ENCODE results near the gene OR56A1. TPM values are rescaled to one million over a fixed set of nuclear protein-coding genes. Genes with fewer than 3 reads are reported as not detected.
"Not testable (repeated sequence)": the region's sequence is repeated elsewhere in the genome, so short reads cannot be mapped to it uniquely, and the experiment has no call there.

The OR56A1 gene
- not detected in 2 replicates for total RNA-seq
- long read RNA-seq, result 0 reads

GRCh38 chr11:6030708-6031405 lies at the start of gene OR56A1:
Gene OR56A1 (minus strand): TSS chr11:6030758. CDS start chr11:6027692, 3,066 bp downstream.
- H3K36me3 Mint-ChIP-seq (ENCODE audit: unreplicated experiment), result no peaks in the 10 kb centered on the region
- H3K4me1 Mint-ChIP-seq (ENCODE audit: unreplicated experiment), result no peaks in the 10 kb centered on the region
- H3K9me3 Mint-ChIP-seq (ENCODE audit: unreplicated experiment), result no peaks in the 10 kb centered on the region
- TF ChIP-seq CTCF (IDR thresholded peaks at IDR 0.05), result no peak
- no peak for DNase-seq (ENCODE audit: extremely low spot score, unreplicated experiment)
- no peaks in the 10 kb centered on the region for H3K27me3 Mint-ChIP-seq (ENCODE audit: unreplicated experiment)
- H3K4me3 Mint-ChIP-seq (ENCODE audit: unreplicated experiment), result no peak within 1 kb of the TSS
- no peak within 1 kb of the TSS for H3K27ac Mint-ChIP-seq (ENCODE audit: unreplicated experiment)

- no peak for TF ChIP-seq CTCF (IDR thresholded peaks at IDR 0.05)
- DNase-seq (ENCODE audit: extremely low spot score, unreplicated experiment), result no peak
- Mint-ChIP-seq H3K36me3 (ENCODE audit: unreplicated experiment) (no peaks in the 10 kb centered on the region), H3K27me3 (ENCODE audit: unreplicated experiment) (no peaks in the 10 kb centered on the region), H3K4me3 (ENCODE audit: unreplicated experiment) (no peak overlapping the region), H3K27ac (ENCODE audit: unreplicated experiment) (no peak overlapping the region), H3K4me1 (ENCODE audit: unreplicated experiment) (no peaks in the 10 kb centered on the region), H3K9me3 (ENCODE audit: unreplicated experiment) (peaks cover 31% of the 10 kb centered on the region)
Observed at GRCh38 chr11:6079463-6079862, 48.9 kb upstream of the OR56A1 start.

- no peaks in the 10 kb centered on the region for H3K36me3 Mint-ChIP-seq (ENCODE audit: unreplicated experiment)
- no peak overlapping the region for H3K4me3 Mint-ChIP-seq (ENCODE audit: unreplicated experiment)
- H3K9me3 Mint-ChIP-seq (ENCODE audit: unreplicated experiment), result peaks cover 20% of the 10 kb centered on the region
- H3K4me1 Mint-ChIP-seq (ENCODE audit: unreplicated experiment), result no peaks in the 10 kb centered on the region
- no peak overlapping the region for H3K27ac Mint-ChIP-seq (ENCODE audit: unreplicated experiment)
- no peaks in the 10 kb centered on the region for H3K27me3 Mint-ChIP-seq (ENCODE audit: unreplicated experiment)
- no peak for TF ChIP-seq CTCF (IDR thresholded peaks at IDR 0.05)
- no peak for DNase-seq (ENCODE audit: extremely low spot score, unreplicated experiment)
Observed at GRCh38 chr11:6077723-6078122, 47.2 kb upstream of the OR56A1 start.

GRCh38 chr11:6076443-6076842 lies 45.9 kb upstream of the OR56A1 start:
- H3K9me3 Mint-ChIP-seq (ENCODE audit: unreplicated experiment), result peaks cover 20% of the 10 kb centered on the region
- not testable (repeated sequence) for DNase-seq (ENCODE audit: extremely low spot score, unreplicated experiment); H3K4me1 Mint-ChIP-seq (ENCODE audit: unreplicated experiment); H3K4me3 Mint-ChIP-seq (ENCODE audit: unreplicated experiment); H3K27ac Mint-ChIP-seq (ENCODE audit: unreplicated experiment); H3K36me3 Mint-ChIP-seq (ENCODE audit: unreplicated experiment); H3K27me3 Mint-ChIP-seq (ENCODE audit: unreplicated experiment)

GRCh38 chr11:6067502-6067901 lies 36.9 kb upstream of the OR56A1 start:
- no peak for TF ChIP-seq CTCF (IDR thresholded peaks at IDR 0.05)
- no peak overlapping the region for H3K27ac Mint-ChIP-seq (ENCODE audit: unreplicated experiment)
- H3K4me1 Mint-ChIP-seq (ENCODE audit: unreplicated experiment), result no peaks in the 10 kb centered on the region
- no peak for DNase-seq (ENCODE audit: extremely low spot score, unreplicated experiment)
- no peaks in the 10 kb centered on the region for H3K36me3 Mint-ChIP-seq (ENCODE audit: unreplicated experiment)
- H3K4me3 Mint-ChIP-seq (ENCODE audit: unreplicated experiment), result no peak overlapping the region
- no peaks in the 10 kb centered on the region for H3K27me3 Mint-ChIP-seq (ENCODE audit: unreplicated experiment)
- no peaks in the 10 kb centered on the region for H3K9me3 Mint-ChIP-seq (ENCODE audit: unreplicated experiment)

Measured in osteocyte (in vitro differentiated cells).